Stomach smooth muscle (tissue), 2 donors: ENCODE measurements around the gene DMRTB1.

ENCODE experiments used
- H3K27ac ChIP-seq: one replicate; pipeline ENCODE4 v1.7.0; 2013; ENCODE audit warnings: mild to moderate bottlenecking, low read length, inconsistent platforms
- H3K27me3 ChIP-seq, 2 donors: one replicate each; pipeline ENCODE4 v1.7.0; 2013; ENCODE audit warnings: low read length in 2 of 2; ENCODE audit not compliant: insufficient read depth in 2 of 2, control insufficient read depth in 1 of 2
- H3K36me3 ChIP-seq, 2 donors: one replicate each; pipeline ENCODE4 v1.7.0; 2013; ENCODE audit warnings: low read length in 2 of 2; ENCODE audit not compliant: control insufficient read depth in 2 of 2, insufficient read depth in 2 of 2
- H3K4me1 ChIP-seq: one replicate; pipeline ENCODE4 v1.7.0; 2013; ENCODE audit warnings: low read length; ENCODE audit not compliant: control insufficient read depth, insufficient read depth
- H3K4me3 ChIP-seq, 2 donors: one replicate each; pipeline ENCODE4 v1.7.0; 2013; ENCODE audit warnings: low read length in 2 of 2
- H3K9ac ChIP-seq, 2 donors: one replicate each; pipeline ENCODE4 v1.7.0; 2013; ENCODE audit warnings: low read length in 2 of 2, mild to moderate bottlenecking in 1 of 2
- H3K9me3 ChIP-seq, 2 donors: one replicate each; pipeline ENCODE4 v1.7.0; 2013; ENCODE audit warnings: low read length in 2 of 2; ENCODE audit not compliant: control insufficient read depth in 2 of 2
- donor health status: healthy.
- donor health status: Pancreatic carcinoma.

DMRTB1 gene

GRCh38 chr1:53465023-53465957, 6.1 kb downstream of the DMRTB1 start:
- Histone ChIP-seq H3K4me1 (no peaks in the 10 kb centered on the region), H3K9ac (no peak overlapping the region), H3K27me3 (no peaks in the 10 kb centered on the region), H3K27ac (no peak overlapping the region), H3K36me3 (no peaks in the 10 kb centered on the region), H3K4me3 (no peak overlapping the region), H3K9me3 (no peaks in the 10 kb centered on the region)

- Histone ChIP-seq H3K36me3 (no peaks in the 10 kb centered on the region), H3K9me3 (no peaks in the 10 kb centered on the region), H3K27ac (no peak overlapping the region), H3K9ac (no peak overlapping the region), H3K27me3 (no peaks in the 10 kb centered on the region), H3K4me3 (no peak overlapping the region), H3K4me1 (peaks cover 5% of the 10 kb centered on the region)
Measured at GRCh38 chr1:53467391-53467790, 8.2 kb downstream of the DMRTB1 start.

- Histone ChIP-seq H3K27me3 (no peaks in the 10 kb centered on the region), H3K9me3 (no peaks in the 10 kb centered on the region), H3K36me3 (no peaks in the 10 kb centered on the region), H3K9ac (no peak overlapping the region), H3K4me3 (no peak overlapping the region), H3K4me1 (peaks cover 5% of the 10 kb centered on the region), H3K27ac (no peak overlapping the region)
Measured at GRCh38 chr1:53468374-53468773, 9.2 kb downstream of the DMRTB1 start.

GRCh38 chr1:53469373-53469772, 10.2 kb downstream of the DMRTB1 start:
- peaks cover 5% of the 10 kb centered on the region for H3K4me1 ChIP-seq
- H3K4me3 ChIP-seq = no peak overlapping the region
- no peaks in the 10 kb centered on the region for H3K36me3 ChIP-seq
- no peaks in the 10 kb centered on the region for H3K27me3 ChIP-seq
- H3K9me3 ChIP-seq = no peaks in the 10 kb centered on the region
- H3K27ac ChIP-seq = no peak overlapping the region
- H3K9ac ChIP-seq = no peak overlapping the region

GRCh38 chr1:53470155-53470554, 11.0 kb downstream of the DMRTB1 start:
- Histone ChIP-seq H3K9me3 (no peaks in the 10 kb centered on the region), H3K9ac (no peak overlapping the region), H3K36me3 (no peaks in the 10 kb centered on the region), H3K4me1 (peaks cover 5% of the 10 kb centered on the region), H3K27me3 (no peaks in the 10 kb centered on the region), H3K27ac (no peak overlapping the region), H3K4me3 (no peak overlapping the region)

- Histone ChIP-seq H3K27ac (no peak overlapping the region), H3K36me3 (no peaks in the 10 kb centered on the region), H3K9ac (no peak overlapping the region), H3K4me3 (no peak overlapping the region), H3K27me3 (no peaks in the 10 kb centered on the region), H3K9me3 (no peaks in the 10 kb centered on the region), H3K4me1 (peaks cover 5% of the 10 kb centered on the region)
Measured at GRCh38 chr1:53470584-53470983, 11.4 kb downstream of the DMRTB1 start.

DNA sequence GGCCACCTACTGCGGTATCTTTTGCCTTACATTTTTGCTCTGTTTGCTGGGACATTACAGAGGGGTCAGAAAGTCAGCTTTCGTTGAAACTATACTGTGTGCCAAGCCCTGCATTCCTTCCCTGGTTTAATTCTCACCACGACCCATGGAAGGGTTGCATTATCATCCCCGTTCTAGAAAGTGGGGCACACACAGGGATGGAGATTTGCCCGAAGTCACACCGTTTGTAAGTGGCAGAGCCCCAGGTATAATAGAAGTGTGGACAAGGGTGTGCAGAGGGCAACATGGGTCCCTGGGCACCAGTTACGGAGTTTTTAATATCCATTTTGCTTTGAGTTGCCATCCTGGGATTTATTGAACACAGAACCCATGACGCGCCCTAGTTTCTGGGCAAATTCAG, 11.8 kb downstream of the DMRTB1 start:
- Histone ChIP-seq H3K27ac (no peak overlapping the region), H3K9me3 (no peaks in the 10 kb centered on the region), H3K36me3 (no peaks in the 10 kb centered on the region), H3K27me3 (no peaks in the 10 kb centered on the region), H3K4me3 (no peak overlapping the region), H3K4me1 (peaks cover 5% of the 10 kb centered on the region), H3K9ac (no peak overlapping the region)

- Histone ChIP-seq H3K9me3 (no peaks in the 10 kb centered on the region), H3K36me3 (no peaks in the 10 kb centered on the region), H3K27ac (no peak overlapping the region), H3K27me3 (no peaks in the 10 kb centered on the region), H3K4me1 (peaks cover 5% of the 10 kb centered on the region), H3K9ac (no peak overlapping the region), H3K4me3 (no peak overlapping the region)
Measured at GRCh38 chr1:53473463-53473862, 14.3 kb downstream of the DMRTB1 start.

- peaks cover 1% of the 10 kb centered on the region for H3K4me1 ChIP-seq
- no peak overlapping the region for H3K9ac ChIP-seq
- H3K27ac ChIP-seq = no peak overlapping the region
- H3K36me3 ChIP-seq = no peaks in the 10 kb centered on the region
- H3K9me3 ChIP-seq = no peaks in the 10 kb centered on the region
- H3K27me3 ChIP-seq = no peaks in the 10 kb centered on the region
- H3K4me3 ChIP-seq = no peak overlapping the region
Measured at GRCh38 chr1:53475664-53476063, 16.5 kb downstream of the DMRTB1 start.

- H3K4me1 ChIP-seq = no peaks in the 10 kb centered on the region
- H3K36me3 ChIP-seq = no peaks in the 10 kb centered on the region
- no peaks in the 10 kb centered on the region for H3K9me3 ChIP-seq
- no peak overlapping the region for H3K27ac ChIP-seq
- H3K4me3 ChIP-seq = no peak overlapping the region
- no peak overlapping the region for H3K9ac ChIP-seq
- H3K27me3 ChIP-seq = no peaks in the 10 kb centered on the region
Measured at GRCh38 chr1:53476579-53476978, 17.4 kb downstream of the DMRTB1 start.
